Tibial nerve (tissue), 4 donors: ENCODE results near the gene AP5Z1.

ENCODE experiments used
- EP300 ChIP-seq, 2 donors: sonication (generic); formaldehyde crosslinking; IDR thresholded peaks; one replicate each; pipeline ENCODE4 v1.6.1; 2017; ENCODE audit warnings: antibody characterized with exemption in 2 of 2, mild to moderate bottlenecking in 1 of 2
- POLR2A ChIP-seq, 2 donors: fragments of 450-650 bp; IDR thresholded peaks; one replicate each; pipeline ENCODE4 v1.6.1; 2017; ENCODE audit warnings: antibody characterized with exemption in 2 of 2, mild to moderate bottlenecking in 2 of 2, moderate library complexity in 2 of 2
- TF ChIP-seq, protein P1 (sequence below), 5 experiments: fragments of 200-600 bp in 3 of 5; fragments of 450-650 bp in 2 of 5; sonication (generic) in 3 of 5; IDR thresholded peaks; one replicate each; pipeline ENCODE4 v1.5.1; 2016 to 2019; ENCODE audit warnings: antibody characterized with exemption in 5 of 5, mild to moderate bottlenecking in 3 of 5, moderate library complexity in 2 of 5

DNA sequence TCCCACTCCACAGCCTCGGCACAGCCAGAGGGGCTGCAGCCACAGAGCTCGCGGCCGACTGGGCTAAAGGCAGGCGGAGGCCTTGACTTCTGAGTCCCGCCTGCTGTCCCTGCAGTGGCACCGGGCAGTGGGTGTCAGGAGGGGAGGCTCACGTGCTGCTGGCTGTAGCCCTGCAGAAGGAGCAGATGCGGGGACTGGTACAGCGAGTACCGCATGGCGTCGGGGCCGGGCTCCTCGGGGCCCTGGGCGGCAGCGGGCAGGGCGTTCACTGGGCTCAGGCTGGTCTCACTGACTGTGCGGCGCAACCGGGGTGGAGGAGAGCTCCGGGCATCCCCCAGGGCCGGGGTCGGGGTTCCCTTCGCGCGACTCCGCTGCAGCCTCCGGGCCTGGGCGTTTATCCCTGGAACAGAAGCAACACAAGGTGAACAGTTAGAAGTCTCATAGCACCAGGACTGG lies 60.8 kb downstream of the AP5Z1 start:
- TF ChIP-seq POLR2A (IDR thresholded peaks at IDR 0.05) = no peak
- TF ChIP-seq, protein P1, sequence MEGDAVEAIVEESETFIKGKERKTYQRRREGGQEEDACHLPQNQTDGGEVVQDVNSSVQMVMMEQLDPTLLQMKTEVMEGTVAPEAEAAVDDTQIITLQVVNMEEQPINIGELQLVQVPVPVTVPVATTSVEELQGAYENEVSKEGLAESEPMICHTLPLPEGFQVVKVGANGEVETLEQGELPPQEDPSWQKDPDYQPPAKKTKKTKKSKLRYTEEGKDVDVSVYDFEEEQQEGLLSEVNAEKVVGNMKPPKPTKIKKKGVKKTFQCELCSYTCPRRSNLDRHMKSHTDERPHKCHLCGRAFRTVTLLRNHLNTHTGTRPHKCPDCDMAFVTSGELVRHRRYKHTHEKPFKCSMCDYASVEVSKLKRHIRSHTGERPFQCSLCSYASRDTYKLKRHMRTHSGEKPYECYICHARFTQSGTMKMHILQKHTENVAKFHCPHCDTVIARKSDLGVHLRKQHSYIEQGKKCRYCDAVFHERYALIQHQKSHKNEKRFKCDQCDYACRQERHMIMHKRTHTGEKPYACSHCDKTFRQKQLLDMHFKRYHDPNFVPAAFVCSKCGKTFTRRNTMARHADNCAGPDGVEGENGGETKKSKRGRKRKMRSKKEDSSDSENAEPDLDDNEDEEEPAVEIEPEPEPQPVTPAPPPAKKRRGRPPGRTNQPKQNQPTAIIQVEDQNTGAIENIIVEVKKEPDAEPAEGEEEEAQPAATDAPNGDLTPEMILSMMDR (IDR thresholded peaks at IDR 0.05) = no peak
- no peak for TF ChIP-seq EP300 (IDR thresholded peaks at IDR 0.05)
